Immature natural killer cell (primary cell): ENCODE results near the gene RAB1A. TPM values are rescaled to one million over a fixed set of nuclear protein-coding genes. Genes with fewer than 3 reads are reported as not detected.
"Not testable (repeated sequence)": the region's sequence is repeated elsewhere in the genome, so short reads cannot be mapped to it uniquely, and the experiment has no call there.

Source experiments
- DNase-seq, 3 donors: peaks; one replicate each; pipeline ENCODE4 v3.0.0; 2022; ENCODE audit warnings: mixed read lengths in 1 of 3
- H3K27ac Mint-ChIP-seq, 6 donors: one replicate each; pipeline ENCODE4 v1.8.0; 2020; ENCODE audit warnings: mixed read lengths in 6 of 6, mild to moderate bottlenecking in 5 of 6, inconsistent platforms in 4 of 6, moderate library complexity in 3 of 6
- H3K27me3 Mint-ChIP-seq, 3 donors: one replicate each; pipeline ENCODE4 v1.8.0; 2020 to 2021; ENCODE audit warnings: low read depth in 3 of 3, mild to moderate bottlenecking in 3 of 3, mixed read lengths in 3 of 3, moderate library complexity in 3 of 3, inconsistent platforms in 1 of 3
- H3K36me3 Mint-ChIP-seq, 3 donors: one replicate each; pipeline ENCODE4 v1.8.0; 2020; ENCODE audit warnings: mixed read lengths in 3 of 3, inconsistent platforms in 2 of 3, mild to moderate bottlenecking in 2 of 3
- H3K4me1 Mint-ChIP-seq, 2 donors: one replicate each; pipeline ENCODE4 v1.8.0; 2020; ENCODE audit warnings: inconsistent platforms in 2 of 2, mild to moderate bottlenecking in 2 of 2, mixed read lengths in 2 of 2, moderate library complexity in 1 of 2
- H3K4me3 Mint-ChIP-seq, 5 donors: one replicate each; pipeline ENCODE4 v1.8.0; 2020; ENCODE audit warnings: mild to moderate bottlenecking in 5 of 5, mixed read lengths in 5 of 5, inconsistent platforms in 3 of 5, moderate library complexity in 3 of 5
- H3K9me3 Mint-ChIP-seq, 6 donors: one replicate each; pipeline ENCODE4 v1.8.0; 2020; ENCODE audit warnings: mild to moderate bottlenecking in 6 of 6, mixed read lengths in 6 of 6, inconsistent platforms in 4 of 6, moderate library complexity in 3 of 6
- polyA plus RNA-seq, 3 donors: library from polyadenylated mRNA; unstranded; fragments of 300-500 nt; fragmentation: Illumina TruSeq; gene quantifications; one replicate each; pipeline ENCODE4 v1.2.3, GENCODE V29; 2021

Gene RAB1A
- polyA plus RNA-seq = 10 to 100 TPM; 32.7 to 84.7 (median 43.8) TPM

- no peaks in the 10 kb centered on the region for H3K9me3 Mint-ChIP-seq
- H3K27me3 Mint-ChIP-seq = peaks cover 2 to 12% (median 3%) of the 10 kb centered on the region in 3 donors
- H3K4me3 Mint-ChIP-seq = peak within 1 kb of the TSS; percentile 94 to 99 (median 99)
- H3K27ac Mint-ChIP-seq = peak within 1 kb of the TSS; percentile 96 to 100 (median 99)
- peak; percentile 97 to 98 (median 98) for DNase-seq
- peaks cover 0 to 4% (median 0%) of the 10 kb centered on the region in 3 donors for H3K36me3 Mint-ChIP-seq
- H3K4me1 Mint-ChIP-seq = peaks cover 42 to 51% of the 10 kb centered on the region in 2 donors
Measured at GRCh38 chr2:65129826-65130663, at the start of gene RAB1A. Gene RAB1A, minus strand, starts transcription at chr2:65130106. Its CDS starts 191 bp downstream, at chr2:65129915.

- Mint-ChIP-seq H3K9me3 (no peaks in the 10 kb centered on the region), H3K27me3 (peaks cover 2 to 4% (median 2%) of the 10 kb centered on the region in 3 donors), H3K4me3 (no peak overlapping the region), H3K27ac (no peak overlapping the region), H3K4me1 (no peaks in the 10 kb centered on the region), H3K36me3 (no peaks in the 10 kb centered on the region)
- DNase-seq = no peak
Measured at GRCh38 chr2:65177751-65178442, 48.0 kb upstream of the RAB1A start.

- Mint-ChIP-seq H3K4me3 (no peak overlapping the region), H3K27ac (no peak overlapping the region), H3K36me3 (no peaks in the 10 kb centered on the region), H3K4me1 (no peaks in the 10 kb centered on the region), H3K27me3 (peaks cover 2 to 4% (median 3%) of the 10 kb centered on the region in 3 donors), H3K9me3 (no peaks in the 10 kb centered on the region)
- DNase-seq = no peak
Measured at GRCh38 chr2:65175894-65176530, 46.1 kb upstream of the RAB1A start.

- not testable (repeated sequence) for H3K27me3 Mint-ChIP-seq, H3K4me1 Mint-ChIP-seq, H3K9me3 Mint-ChIP-seq, DNase-seq, H3K36me3 Mint-ChIP-seq, H3K27ac Mint-ChIP-seq, H3K4me3 Mint-ChIP-seq
Measured at GRCh38 chr2:65174031-65174430, 44.1 kb upstream of the RAB1A start.

- no peak for DNase-seq
- H3K27me3 Mint-ChIP-seq = peaks cover 0 to 7% (median 0%) of the 10 kb centered on the region in 3 donors
- no peaks in the 10 kb centered on the region for H3K9me3 Mint-ChIP-seq
- H3K4me3 Mint-ChIP-seq = no peak overlapping the region
- no peak overlapping the region for H3K27ac Mint-ChIP-seq
- no peaks in the 10 kb centered on the region for H3K4me1 Mint-ChIP-seq
- no peaks in the 10 kb centered on the region for H3K36me3 Mint-ChIP-seq
Measured at GRCh38 chr2:65172994-65173790, 43.3 kb upstream of the RAB1A start.

- H3K36me3 Mint-ChIP-seq, DNase-seq, H3K9me3 Mint-ChIP-seq: not testable (repeated sequence)
Measured at GRCh38 chr2:65170611-65171477, 40.9 kb upstream of the RAB1A start.

GRCh38 chr2:65169760-65170136 is 39.8 kb upstream of the RAB1A start:
- Mint-ChIP-seq H3K27ac (no peak overlapping the region), H3K27me3 (peaks cover 0 to 10% (median 4%) of the 10 kb centered on the region in 3 donors), H3K36me3 (no peaks in the 10 kb centered on the region), H3K4me3 (no peak overlapping the region), H3K9me3 (no peaks in the 10 kb centered on the region), H3K4me1 (no peaks in the 10 kb centered on the region)
- DNase-seq = no peak

More at GRCh38 chr2:65170611-65171477, 40.9 kb upstream of the RAB1A start:
- H3K4me3 Mint-ChIP-seq, H3K4me1 Mint-ChIP-seq, H3K27ac Mint-ChIP-seq, H3K27me3 Mint-ChIP-seq: not testable (repeated sequence)

- H3K36me3 Mint-ChIP-seq = no peaks in the 10 kb centered on the region
- H3K4me3 Mint-ChIP-seq = no peak overlapping the region
- DNase-seq = no peak
- H3K9me3 Mint-ChIP-seq = no peaks in the 10 kb centered on the region
- H3K4me1 Mint-ChIP-seq = peaks cover 4 to 6% of the 10 kb centered on the region in 2 donors
- no peak overlapping the region for H3K27ac Mint-ChIP-seq
- peaks cover 3 to 12% (median 4%) of the 10 kb centered on the region in 3 donors for H3K27me3 Mint-ChIP-seq
Measured at GRCh38 chr2:65165558-65165957, 35.7 kb upstream of the RAB1A start.

GRCh38 chr2:65164426-65164891 is 34.6 kb upstream of the RAB1A start:
- no peak for DNase-seq
- peaks cover 4 to 6% of the 10 kb centered on the region in 2 donors for H3K4me1 Mint-ChIP-seq
- H3K9me3 Mint-ChIP-seq = no peaks in the 10 kb centered on the region
- H3K27me3 Mint-ChIP-seq = peaks cover 3 to 10% (median 4%) of the 10 kb centered on the region in 3 donors
- H3K27ac Mint-ChIP-seq = no peak overlapping the region
- no peaks in the 10 kb centered on the region for H3K36me3 Mint-ChIP-seq
- no peak overlapping the region for H3K4me3 Mint-ChIP-seq

- Mint-ChIP-seq H3K36me3 (no peaks in the 10 kb centered on the region), H3K27ac (no peak overlapping the region), H3K9me3 (no peaks in the 10 kb centered on the region), H3K4me3 (no peak overlapping the region), H3K4me1 (peaks cover 4 to 6% of the 10 kb centered on the region in 2 donors), H3K27me3 (peaks cover 4 to 5% (median 5%) of the 10 kb centered on the region in 3 donors)
- no peak for DNase-seq
Measured at GRCh38 chr2:65161551-65162100, 31.7 kb upstream of the RAB1A start.

- Mint-ChIP-seq H3K4me1 (peaks cover 4 to 6% of the 10 kb centered on the region in 2 donors), H3K27me3 (peaks cover 0 to 5% (median 5%) of the 10 kb centered on the region in 3 donors), H3K27ac (no peak overlapping the region), H3K4me3 (no peak overlapping the region), H3K36me3 (no peaks in the 10 kb centered on the region), H3K9me3 (no peaks in the 10 kb centered on the region)
- no peak for DNase-seq
Measured at GRCh38 chr2:65159906-65160305, 30.0 kb upstream of the RAB1A start.

- H3K4me3 Mint-ChIP-seq = no peak overlapping the region
- H3K27me3 Mint-ChIP-seq = peaks cover 0 to 5% (median 5%) of the 10 kb centered on the region in 3 donors
- H3K27ac Mint-ChIP-seq = no peak overlapping the region
- no peak for DNase-seq
- no peaks in the 10 kb centered on the region for H3K36me3 Mint-ChIP-seq
- no peaks in the 10 kb centered on the region for H3K9me3 Mint-ChIP-seq
- peaks cover 4 to 6% of the 10 kb centered on the region in 2 donors for H3K4me1 Mint-ChIP-seq
Measured at GRCh38 chr2:65159261-65159660, 29.4 kb upstream of the RAB1A start.
